Middle frontal gyrus (tissue), 1 donor: Measurements from ENCODE around the gene CHRNA5.

Experiments
- DNase-seq: peaks from one replicate; pipeline ENCODE4 v3.0.0-alpha.2; 2015; ENCODE audit warnings: low spot score; ENCODE audit errors: extremely low spot score

CHRNA5 gene

GRCh38 chr15:78638658-78639314 is 73.5 kb downstream of the CHRNA5 start:
- no peak for DNase-seq

- DNase-seq = no peak
These were observed 75.3 kb downstream of the CHRNA5 start for GRCh38 chr15:78640527-78641101.

- DNase-seq = no peak
These were observed 75.9 kb downstream of the CHRNA5 start, which contains the start of gene CHRNB4 for GRCh38 chr15:78641102-78641748. Gene CHRNB4, minus strand, starts transcription at chr15:78641210. Its CDS starts 77 bp downstream, at chr15:78641133.

GRCh38 chr15:78641749-78642275 is 76.5 kb downstream of the CHRNA5 start:
- DNase-seq = no peak

- DNase-seq = no peak
These were observed 77.0 kb downstream of the CHRNA5 start for GRCh38 chr15:78642331-78642730.
